PC-9 (cell line): ENCODE results near the gene PCDHA5. TPM values are rescaled to one million over a fixed set of nuclear protein-coding genes. Genes with fewer than 3 reads are reported as not detected.
"Not testable (repeated sequence)": the region's sequence is repeated elsewhere in the genome, so short reads cannot be mapped to it uniquely, and the experiment has no call there.

Experiments
- BruUV-seq: library from RNA; stranded (reverse); fragments of 400-500 nt; replicated peaks from 2 replicates; lab custom pipeline; 2021; lab: Mats Ljungman, UMichigan
- CTCF ChIA-PET: fragments of 300-600 bp; sonication (Branson Sonifier 250); formaldehyde crosslinking; loops from one replicate; lab custom pipeline; 2022; ENCODE audit warnings: antibody characterized with exemption; lab: Charles Lee
- POLR2A ChIA-PET: fragments of 300-600 bp; sonication (Branson Sonifier 250); formaldehyde crosslinking; loops from one replicate; lab custom pipeline; 2022; ENCODE audit warnings: antibody characterized with exemption; ENCODE audit not compliant: unreplicated experiment; lab: Charles Lee
- DNase-seq, 2 experiments: peaks; one replicate each; pipeline versions ENCODE4 v3.0.0 to v3.0.0-alpha.2; 2015 to 2022; ENCODE audit warnings: mixed read lengths in 1 of 2
- H2AFZ ChIP-seq: fragments of 200-600 bp; sonication (generic); 2 replicates; pipeline ENCODE4 v1.8.1; 2017; ENCODE audit warnings: antibody characterized with exemption
- H3F3A ChIP-seq: fragments of 200-600 bp; sonication (generic); 2 replicates; pipeline ENCODE4 v1.8.1; 2017; ENCODE audit warnings: antibody characterized with exemption, mild to moderate bottlenecking, low read depth; ENCODE audit not compliant: insufficient read depth
- H3K27ac ChIP-seq: fragments of 200-600 bp; sonication (generic); 2 replicates; pipeline ENCODE4 v1.6.1; 2016; ENCODE audit warnings: mixed run types
- H3K27me3 ChIP-seq: fragments of 200-600 bp; sonication (generic); 2 replicates; pipeline ENCODE4 v1.6.1; 2016; ENCODE audit warnings: low read depth, mixed run types; ENCODE audit not compliant: insufficient read depth
- H3K36me3 ChIP-seq: fragments of 200-600 bp; sonication (generic); 2 replicates; pipeline ENCODE4 v1.6.1; 2016; ENCODE audit warnings: low read depth, mixed run types
- H3K4me1 ChIP-seq: fragments of 200-600 bp; sonication (generic); replicated peaks from 2 replicates; pipeline ENCODE4 v1.6.1; 2016; ENCODE audit warnings: mixed run types; ENCODE audit not compliant: insufficient read depth
- H3K4me2 ChIP-seq: fragments of 200-600 bp; sonication (generic); 2 replicates; pipeline ENCODE4 v1.6.1; 2017; ENCODE audit warnings: mixed run types
- H3K4me3 ChIP-seq: fragments of 200-600 bp; sonication (generic); 2 replicates; pipeline ENCODE4 v1.6.1; 2016; ENCODE audit warnings: mixed run types
- H3K79me2 ChIP-seq: fragments of 200-600 bp; sonication (generic); 2 replicates; pipeline ENCODE4 v1.6.1; 2017; ENCODE audit warnings: low read depth, mixed run types
- H3K9me2 ChIP-seq: fragments of 200-600 bp; sonication (generic); 2 replicates; pipeline ENCODE4 v1.8.1; 2017; ENCODE audit warnings: mild to moderate bottlenecking; ENCODE audit not compliant: insufficient read depth
- H3K9me3 ChIP-seq: fragments of 200-600 bp; sonication (generic); 2 replicates; pipeline ENCODE4 v1.8.1; 2016; ENCODE audit warnings: low read depth; ENCODE audit not compliant: insufficient read depth
- H4K20me1 ChIP-seq: fragments of 200-600 bp; sonication (generic); 2 replicates; pipeline ENCODE4 v1.8.1; 2017; ENCODE audit not compliant: insufficient read depth
- CTCF ChIP-seq: fragments of 200-600 bp; sonication (generic); conservative IDR thresholded peaks from 2 replicates; pipeline ENCODE4 v1.6.1; 2017; ENCODE audit warnings: mixed run types, antibody characterized with exemption, mild to moderate bottlenecking, moderate library complexity
- EZH2 ChIP-seq: fragments of 200-600 bp; sonication (generic); IDR thresholded peaks from 2 replicates; pipeline ENCODE4 v1.8.0; 2017; ENCODE audit warnings: antibody characterized with exemption, low read depth
- intact Hi-C: fragments of 100-400 bp; cut with micrococcal nuclease; formaldehyde crosslinking; loops from one replicate; pipeline ENCODE4 v1.10.0; 2022; ENCODE audit not compliant: unreplicated experiment
- total RNA-seq: library from RNA; stranded (reverse); gene quantifications from 2 replicates; pipeline ENCODE4 v1.2.3, GENCODE V29; 2021

The PCDHA5 gene
- total RNA-seq, 1 experiment from 2014 or later: not detected

GRCh38 chr5:140833993-140834392 is 12.6 kb downstream of the PCDHA5 start, which contains the start of gene PCDHA7:
Gene PCDHA7 (plus strand): TSS chr5:140834269. CDS start chr5:140834384, 115 bp downstream.
- no TSS peak for BruUV-seq
- H4K20me1 ChIP-seq: no peaks in the 10 kb centered on the region
- no peaks in the 10 kb centered on the region for H3K4me1 ChIP-seq
- H3K79me2 ChIP-seq: no peaks in the 10 kb centered on the region
- TF ChIP-seq CTCF (0 out of 2 replicates have a peak, but pooled peaks have one; percentile 19), EZH2 (no peak)
- DNase-seq: no peak
- ChIA-PET POLR2A (no interaction called here), CTCF (no interaction called here)
- H3K9me2 ChIP-seq: no peaks in the 10 kb centered on the region
- no peak within 1 kb of the TSS for H3K4me3 ChIP-seq
- no peaks in the 10 kb centered on the region; the same call in 1 of the 2 replicates for H3K9me3 ChIP-seq
- H3F3A ChIP-seq: no peaks in the 10 kb centered on the region
- no peak within 1 kb of the TSS for H2AFZ ChIP-seq
- intact Hi-C loops: no loop called here
- H3K4me2 ChIP-seq: no peak within 1 kb of the TSS
- no peak within 1 kb of the TSS for H3K27ac ChIP-seq
- H3K27me3 ChIP-seq: no peaks in the 10 kb centered on the region
- H3K36me3 ChIP-seq: no peaks in the 10 kb centered on the region

- H3K4me1 ChIP-seq, H3K4me3 ChIP-seq, H4K20me1 ChIP-seq, H3K9me3 ChIP-seq, H3K79me2 ChIP-seq, H3K36me3 ChIP-seq, H3K27ac ChIP-seq, intact Hi-C loops, DNase-seq, BruUV-seq, CTCF ChIA-PET, H3K27me3 ChIP-seq, H2AFZ ChIP-seq, POLR2A ChIA-PET, H3F3A ChIP-seq, H3K4me2 ChIP-seq, H3K9me2 ChIP-seq: not testable (repeated sequence)
Measured at GRCh38 chr5:140834439-140835008, 13.1 kb downstream of the PCDHA5 start.

- Histone ChIP-seq H2AFZ (no peak overlapping the region), H3K4me1 (no peaks in the 10 kb centered on the region), H3K27ac (no peak overlapping the region), H3K27me3 (no peaks in the 10 kb centered on the region), H3K4me3 (no peak overlapping the region), H3K36me3 (no peaks in the 10 kb centered on the region), H3K9me3 (no peaks in the 10 kb centered on the region; the same call in 1 of the 2 replicates), H3K9me2 (no peaks in the 10 kb centered on the region), H3K79me2 (no peaks in the 10 kb centered on the region), H3K4me2 (no peak overlapping the region), H4K20me1 (no peaks in the 10 kb centered on the region), H3F3A (no peaks in the 10 kb centered on the region)
- BruUV-seq: no TSS peak
- DNase-seq: no peak
- ChIA-PET POLR2A (no interaction called here), CTCF (no interaction called here)
- TF ChIP-seq EZH2 (no peak), CTCF (no peak)
- intact Hi-C loops: no loop called here
Measured at GRCh38 chr5:140835622-140836510, 14.5 kb downstream of the PCDHA5 start.
